ENCODE data around the gene PPARD. TPM values are rescaled to one million over a fixed set of nuclear protein-coding genes. Genes with fewer than 3 reads are reported as not detected.

Gene PPARD
- total RNA-seq, 1 experiment from 2014 or later = 38.4 TPM

DNA sequence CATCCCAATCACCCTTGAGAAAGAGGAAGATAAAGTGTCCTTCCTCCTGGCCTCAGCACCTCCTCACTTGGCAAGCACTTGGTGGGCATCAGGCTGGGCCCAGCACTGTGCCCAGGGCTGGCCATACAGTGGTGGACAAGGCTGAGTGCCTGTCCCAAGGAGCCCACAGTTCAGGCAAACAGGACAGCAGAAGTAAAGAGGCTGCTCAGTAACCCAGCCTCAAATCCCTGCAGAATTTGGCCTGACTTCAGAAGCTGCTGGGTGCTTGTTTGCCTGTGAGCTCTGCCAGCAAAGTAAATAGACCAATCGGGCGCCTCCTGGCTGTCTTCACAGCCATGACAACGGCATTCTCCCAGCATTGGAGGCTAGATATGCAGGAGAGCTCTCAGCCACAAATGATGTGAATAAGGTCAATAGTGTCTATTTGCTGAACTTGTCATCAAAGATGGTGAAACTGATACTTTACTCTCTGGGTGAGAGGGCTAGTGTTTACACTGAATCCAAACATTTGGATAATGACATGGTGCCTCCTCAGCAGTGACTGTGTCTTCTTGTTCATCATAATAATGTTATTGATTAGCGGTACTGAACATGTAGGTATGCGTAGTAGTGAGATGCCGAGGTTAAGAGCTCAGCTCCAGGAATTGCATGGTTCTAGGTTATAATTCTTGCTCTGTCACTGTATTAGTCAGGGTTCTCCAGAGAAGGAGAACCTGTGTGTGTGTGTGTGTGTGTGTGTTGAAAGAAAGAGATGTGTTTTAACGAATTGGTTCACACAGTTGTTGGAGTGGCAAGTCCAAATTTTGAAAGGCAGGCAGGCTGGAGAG lies 72.9 kb downstream of the PPARD start:
- H3K36me3 ChIP-seq (ENCODE audit: control insufficient read depth in 1 of 2, insufficient read depth in 2 of 2, low read length in 2 of 2) = peaks cover 4 to 11% of the 10 kb centered on the region in 2 experiments; a peak in 3 of 4 replicates
- peaks cover 0 to 11% of the 10 kb centered on the region in 2 experiments; a peak in 3 of 4 replicates for H3K4me1 ChIP-seq (ENCODE audit: control insufficient read depth in 1 of 2, insufficient read depth in 2 of 2, low read length in 2 of 2)
- CTCF ChIA-PET = interaction anchor here (0.6 to 1.9 kb wide), 8 partner anchors 13 to 120 kb away, joined by 3 to 30 read pairs (median 4); partner anchors contain the start of genes DEF6 and PPARD
- TF ChIP-seq EZH2phosphoT487 (IDR thresholded peaks at IDR 0.05; ENCODE audit: borderline replicate concordance) (no peak), FOSL1 (IDR thresholded peaks at IDR 0.05; ENCODE audit: low read depth) (no peak), CBX3 (IDR thresholded peaks at IDR 0.05; ENCODE audit: low read depth) (no peak), TCF7L2 (IDR thresholded peaks at IDR 0.05; ENCODE audit: borderline replicate concordance, extremely low read depth, insufficient read depth, insufficient read length) (no peak), SIN3A (IDR thresholded peaks at IDR 0.05; ENCODE audit: low read depth) (no peak), RAD21 (IDR thresholded peaks at IDR 0.05; ENCODE audit: low read depth) (peak; percentile 66)
- TF ChIP-seq, protein P1, sequence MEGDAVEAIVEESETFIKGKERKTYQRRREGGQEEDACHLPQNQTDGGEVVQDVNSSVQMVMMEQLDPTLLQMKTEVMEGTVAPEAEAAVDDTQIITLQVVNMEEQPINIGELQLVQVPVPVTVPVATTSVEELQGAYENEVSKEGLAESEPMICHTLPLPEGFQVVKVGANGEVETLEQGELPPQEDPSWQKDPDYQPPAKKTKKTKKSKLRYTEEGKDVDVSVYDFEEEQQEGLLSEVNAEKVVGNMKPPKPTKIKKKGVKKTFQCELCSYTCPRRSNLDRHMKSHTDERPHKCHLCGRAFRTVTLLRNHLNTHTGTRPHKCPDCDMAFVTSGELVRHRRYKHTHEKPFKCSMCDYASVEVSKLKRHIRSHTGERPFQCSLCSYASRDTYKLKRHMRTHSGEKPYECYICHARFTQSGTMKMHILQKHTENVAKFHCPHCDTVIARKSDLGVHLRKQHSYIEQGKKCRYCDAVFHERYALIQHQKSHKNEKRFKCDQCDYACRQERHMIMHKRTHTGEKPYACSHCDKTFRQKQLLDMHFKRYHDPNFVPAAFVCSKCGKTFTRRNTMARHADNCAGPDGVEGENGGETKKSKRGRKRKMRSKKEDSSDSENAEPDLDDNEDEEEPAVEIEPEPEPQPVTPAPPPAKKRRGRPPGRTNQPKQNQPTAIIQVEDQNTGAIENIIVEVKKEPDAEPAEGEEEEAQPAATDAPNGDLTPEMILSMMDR (IDR thresholded peaks at IDR 0.05 in 2 of 3, conservative IDR thresholded peaks at IDR 0.05 in 1 of 3; ENCODE audit: borderline replicate concordance in 1 of 3, insufficient read depth in 1 of 3, low read depth in 2 of 3, low read length in 2 of 3) = peak; percentile 46 to 64 (median 57); a peak in 5 of 6 replicates
- intact Hi-C loops (cut with micrococcal nuclease) = loop anchor here (1.0 kb wide), 1 partner anchor 73 kb away; the partner anchor contains the start of gene PPARD
- no peak overlapping the region for H3K4me3 ChIP-seq (replicated peaks in 1 of 2; ENCODE audit: low read depth in 1 of 2, low read length in 2 of 2)
- RAD21 ChIA-PET (ENCODE audit: low non-redundant PET in 1 of 2, low total read pairs in 2 of 2, uncharacterized antibody in 2 of 2, unreplicated experiment in 2 of 2) = interaction anchor here in 1 of 2 experiments (1.0 kb wide), 1 partner anchor 74 kb away, joined by 5 read pairs; no protein-coding TSS in a partner anchor
- no TSS peak for BruUV-seq (replicated peaks)
- no peaks in the 10 kb centered on the region for H3K9me2 ChIP-seq (ENCODE audit: insufficient read depth)
- no peak overlapping the region for H2AFZ ChIP-seq (ENCODE audit: low read depth, low read length, poor library complexity, severe bottlenecking)
- no peak overlapping the region for H3K27ac ChIP-seq (ENCODE audit: low read depth, low read length)
- H3K9me3 ChIP-seq (ENCODE audit: control insufficient read depth in 1 of 2, insufficient read depth in 1 of 2, low read depth in 1 of 2, low read length in 2 of 2) = no peaks in the 10 kb centered on the region
- DNase-seq (ENCODE audit: low read depth, low spot score) (no peak), ATAC-seq (peak; percentile 81)
- no peaks in the 10 kb centered on the region for H3K27me3 ChIP-seq (ENCODE audit: insufficient read depth, low read length)
- H3K79me2 ChIP-seq (ENCODE audit: insufficient read depth, low read length) = no peaks in the 10 kb centered on the region
- no peak overlapping the region for H3K9ac ChIP-seq (ENCODE audit: low read length)
- no peaks in the 10 kb centered on the region for H4K20me1 ChIP-seq (ENCODE audit: insufficient read depth)
- POLR2A ChIA-PET = interaction anchor here (0.7 kb wide), 2 partner anchors 56 to 276 kb away, joined by 3 read pairs; no protein-coding TSS in a partner anchor
- H3K4me2 ChIP-seq (ENCODE audit: low read length) = no peak overlapping the region
